ENCODE results near the gene RECQL5.

DNA sequence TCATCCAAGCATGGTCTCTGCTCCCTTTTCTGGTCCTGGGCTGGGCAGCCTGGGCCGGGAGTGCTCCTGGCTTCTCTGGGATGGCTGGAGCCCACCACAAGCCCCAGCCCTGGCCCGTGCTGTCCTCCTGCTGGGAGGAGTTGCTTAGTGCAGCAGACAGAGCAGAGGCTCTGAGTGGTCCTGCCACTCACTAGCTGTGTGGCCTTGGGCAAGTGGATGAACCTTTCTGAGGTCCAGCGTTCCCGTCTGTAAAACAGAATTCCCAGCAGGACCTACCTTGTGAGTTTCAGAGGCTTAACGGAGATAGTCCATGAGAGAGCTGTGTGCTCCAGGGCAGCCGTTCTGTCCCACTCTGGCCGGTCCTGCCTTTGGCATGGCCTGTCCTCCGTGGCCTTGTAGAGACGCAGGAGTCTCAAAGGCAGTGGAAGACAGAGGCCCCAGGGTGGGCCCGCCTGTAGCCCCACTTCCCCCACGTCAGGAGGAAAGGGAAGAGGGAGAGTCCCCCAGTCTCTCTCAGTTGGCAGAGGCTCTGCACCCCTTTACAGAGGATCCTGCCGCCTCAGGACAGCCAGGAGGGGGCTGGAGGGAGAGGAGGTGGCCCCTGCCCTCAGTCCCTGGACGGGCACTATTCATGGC, 71.6 kb downstream of the RECQL5 start:
- TF ChIP-seq ZNF184 (tag by site-specific recombination; IDR thresholded peaks at IDR 0.05), result no peak
- TF ChIP-seq, protein P1, sequence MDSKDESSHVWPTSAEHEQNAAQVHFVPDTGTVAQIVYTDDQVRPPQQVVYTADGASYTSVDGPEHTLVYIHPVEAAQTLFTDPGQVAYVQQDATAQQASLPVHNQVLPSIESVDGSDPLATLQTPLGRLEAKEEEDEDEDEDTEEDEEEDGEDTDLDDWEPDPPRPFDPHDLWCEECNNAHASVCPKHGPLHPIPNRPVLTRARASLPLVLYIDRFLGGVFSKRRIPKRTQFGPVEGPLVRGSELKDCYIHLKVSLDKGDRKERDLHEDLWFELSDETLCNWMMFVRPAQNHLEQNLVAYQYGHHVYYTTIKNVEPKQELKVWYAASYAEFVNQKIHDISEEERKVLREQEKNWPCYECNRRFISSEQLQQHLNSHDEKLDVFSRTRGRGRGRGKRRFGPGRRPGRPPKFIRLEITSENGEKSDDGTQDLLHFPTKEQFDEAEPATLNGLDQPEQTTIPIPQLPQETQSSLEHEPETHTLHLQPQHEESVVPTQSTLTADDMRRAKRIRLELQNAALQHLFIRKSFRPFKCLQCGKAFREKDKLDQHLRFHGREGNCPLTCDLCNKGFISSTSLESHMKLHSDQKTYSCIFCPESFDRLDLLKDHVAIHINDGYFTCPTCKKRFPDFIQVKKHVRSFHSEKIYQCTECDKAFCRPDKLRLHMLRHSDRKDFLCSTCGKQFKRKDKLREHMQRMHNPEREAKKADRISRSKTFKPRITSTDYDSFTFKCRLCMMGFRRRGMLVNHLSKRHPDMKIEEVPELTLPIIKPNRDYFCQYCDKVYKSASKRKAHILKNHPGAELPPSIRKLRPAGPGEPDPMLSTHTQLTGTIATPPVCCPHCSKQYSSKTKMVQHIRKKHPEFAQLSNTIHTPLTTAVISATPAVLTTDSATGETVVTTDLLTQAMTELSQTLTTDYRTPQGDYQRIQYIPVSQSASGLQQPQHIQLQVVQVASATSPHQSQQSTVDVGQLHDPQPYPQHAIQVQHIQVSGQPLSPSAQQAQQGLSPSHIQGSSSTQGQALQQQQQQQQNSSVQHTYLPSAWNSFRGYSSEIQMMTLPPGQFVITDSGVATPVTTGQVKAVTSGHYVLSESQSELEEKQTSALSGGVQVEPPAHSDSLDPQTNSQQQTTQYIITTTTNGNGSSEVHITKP (tag by site-specific recombination; IDR thresholded peaks at IDR 0.05), result no peak
- no peak for TF ChIP-seq SP2 (tag by site-specific recombination; IDR thresholded peaks at IDR 0.05)
- no peak for TF ChIP-seq MYNN (tag by site-specific recombination; IDR thresholded peaks at IDR 0.05; ENCODE audit: borderline replicate concordance)
- TF ChIP-seq, protein P2, sequence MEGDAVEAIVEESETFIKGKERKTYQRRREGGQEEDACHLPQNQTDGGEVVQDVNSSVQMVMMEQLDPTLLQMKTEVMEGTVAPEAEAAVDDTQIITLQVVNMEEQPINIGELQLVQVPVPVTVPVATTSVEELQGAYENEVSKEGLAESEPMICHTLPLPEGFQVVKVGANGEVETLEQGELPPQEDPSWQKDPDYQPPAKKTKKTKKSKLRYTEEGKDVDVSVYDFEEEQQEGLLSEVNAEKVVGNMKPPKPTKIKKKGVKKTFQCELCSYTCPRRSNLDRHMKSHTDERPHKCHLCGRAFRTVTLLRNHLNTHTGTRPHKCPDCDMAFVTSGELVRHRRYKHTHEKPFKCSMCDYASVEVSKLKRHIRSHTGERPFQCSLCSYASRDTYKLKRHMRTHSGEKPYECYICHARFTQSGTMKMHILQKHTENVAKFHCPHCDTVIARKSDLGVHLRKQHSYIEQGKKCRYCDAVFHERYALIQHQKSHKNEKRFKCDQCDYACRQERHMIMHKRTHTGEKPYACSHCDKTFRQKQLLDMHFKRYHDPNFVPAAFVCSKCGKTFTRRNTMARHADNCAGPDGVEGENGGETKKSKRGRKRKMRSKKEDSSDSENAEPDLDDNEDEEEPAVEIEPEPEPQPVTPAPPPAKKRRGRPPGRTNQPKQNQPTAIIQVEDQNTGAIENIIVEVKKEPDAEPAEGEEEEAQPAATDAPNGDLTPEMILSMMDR (tag by site-specific recombination; IDR thresholded peaks at IDR 0.05), result no peak
- no peak for TF ChIP-seq ZNF10 (tag by site-specific recombination; IDR thresholded peaks at IDR 0.05)
- no peak for TF ChIP-seq GLIS1 (tag by site-specific recombination; IDR thresholded peaks at IDR 0.05)
- TF ChIP-seq ZNF416 (tag by site-specific recombination; IDR thresholded peaks at IDR 0.05), result no peak
- TF ChIP-seq, protein P3, sequence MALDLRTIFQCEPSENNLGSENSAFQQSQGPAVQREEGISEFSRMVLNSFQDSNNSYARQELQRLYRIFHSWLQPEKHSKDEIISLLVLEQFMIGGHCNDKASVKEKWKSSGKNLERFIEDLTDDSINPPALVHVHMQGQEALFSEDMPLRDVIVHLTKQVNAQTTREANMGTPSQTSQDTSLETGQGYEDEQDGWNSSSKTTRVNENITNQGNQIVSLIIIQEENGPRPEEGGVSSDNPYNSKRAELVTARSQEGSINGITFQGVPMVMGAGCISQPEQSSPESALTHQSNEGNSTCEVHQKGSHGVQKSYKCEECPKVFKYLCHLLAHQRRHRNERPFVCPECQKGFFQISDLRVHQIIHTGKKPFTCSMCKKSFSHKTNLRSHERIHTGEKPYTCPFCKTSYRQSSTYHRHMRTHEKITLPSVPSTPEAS (tag by site-specific recombination; IDR thresholded peaks at IDR 0.05), result no peak
- no peak for TF ChIP-seq OVOL3 (tag by site-specific recombination; IDR thresholded peaks at IDR 0.05)
